ENCODE measurements around the gene SLC22A23.

The SLC22A23 gene

DNA sequence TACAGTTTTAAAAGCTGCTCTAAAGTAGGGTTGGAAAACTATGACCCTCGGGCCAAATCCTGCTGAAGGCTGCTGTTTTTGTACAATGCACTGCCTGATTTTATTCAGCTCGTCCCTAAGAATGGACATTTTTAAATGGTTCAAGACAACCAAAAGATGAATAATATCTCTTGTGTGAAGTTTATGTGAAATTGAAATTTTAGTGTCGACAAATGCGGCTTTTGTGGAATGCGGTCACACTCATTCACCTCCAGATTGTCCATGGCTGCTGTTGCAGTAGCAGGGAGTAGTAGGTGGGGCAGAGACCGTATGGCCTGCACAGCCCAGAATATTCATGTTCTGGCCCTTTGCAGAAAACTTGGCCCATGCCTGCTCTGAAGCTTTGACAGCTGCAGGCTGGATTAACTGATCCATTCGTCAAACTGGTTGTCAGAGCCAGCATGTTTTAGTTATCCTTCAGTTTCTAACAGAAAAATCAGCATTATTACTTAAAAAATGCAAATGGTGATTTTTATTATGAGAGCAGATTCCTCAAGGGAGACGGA is 106.5 kb downstream of the SLC22A23 start:
- no peak for DNase-seq

DNA sequence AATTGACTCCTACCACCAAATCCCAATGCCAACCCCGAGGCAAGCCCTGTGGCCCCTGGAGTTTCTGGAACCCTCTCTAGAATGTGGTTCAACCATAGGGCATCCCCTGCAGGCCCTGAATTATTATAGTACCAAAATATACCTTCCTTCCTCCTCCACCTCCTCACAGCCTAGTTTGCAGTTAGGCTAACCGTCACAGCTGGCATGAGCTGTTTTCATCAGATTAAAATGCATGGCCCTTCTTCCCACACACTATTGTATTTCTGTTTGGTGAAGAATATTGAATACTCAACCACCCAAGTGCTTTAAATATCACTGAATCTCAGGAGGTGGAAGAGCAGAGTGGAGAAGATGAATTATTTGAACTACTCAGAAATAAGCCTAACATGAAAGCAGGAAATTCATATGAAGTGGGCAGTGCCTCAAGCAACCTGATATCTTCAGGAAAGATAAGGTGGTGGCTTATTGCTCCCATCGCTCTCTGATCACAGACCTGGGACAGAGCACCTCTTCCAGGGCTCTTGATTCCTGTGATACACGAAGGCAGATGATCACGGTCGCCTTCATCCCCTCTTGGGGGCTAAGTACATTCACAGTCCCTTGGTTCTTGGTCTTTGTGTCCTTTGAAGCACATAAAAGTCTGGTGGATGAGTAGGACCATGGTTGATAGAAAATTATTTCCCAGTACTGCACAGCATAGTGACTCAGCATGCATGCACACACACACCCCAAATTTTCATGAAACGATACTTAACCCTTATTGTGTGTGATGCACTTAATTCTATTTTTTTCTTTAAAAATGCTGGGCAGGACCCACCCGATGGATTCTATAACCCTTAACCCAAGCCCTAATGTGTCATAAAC is 107.2 kb downstream of the SLC22A23 start:
- no peak for DNase-seq

DNA sequence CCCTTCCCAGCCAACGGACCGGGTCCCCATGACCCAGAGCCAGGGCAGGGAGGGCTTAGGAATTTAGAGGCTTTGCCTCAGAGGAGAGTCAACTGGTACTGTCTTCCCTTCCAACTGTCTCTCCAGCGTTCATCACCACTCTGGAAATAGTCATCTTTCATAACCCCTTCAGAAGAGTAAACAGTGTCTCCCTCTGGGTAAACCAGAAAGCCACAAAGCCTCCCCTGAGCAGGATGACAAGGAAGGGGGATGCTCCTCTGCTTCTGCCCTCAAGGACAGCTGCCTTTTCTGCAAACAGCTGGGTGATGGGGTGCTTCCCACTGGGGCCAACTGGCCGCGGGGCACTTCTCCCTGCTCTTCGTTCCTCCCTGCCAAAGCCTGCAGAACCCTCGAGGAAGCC is 108.0 kb downstream of the SLC22A23 start:
- DNase-seq: no peak

DNA sequence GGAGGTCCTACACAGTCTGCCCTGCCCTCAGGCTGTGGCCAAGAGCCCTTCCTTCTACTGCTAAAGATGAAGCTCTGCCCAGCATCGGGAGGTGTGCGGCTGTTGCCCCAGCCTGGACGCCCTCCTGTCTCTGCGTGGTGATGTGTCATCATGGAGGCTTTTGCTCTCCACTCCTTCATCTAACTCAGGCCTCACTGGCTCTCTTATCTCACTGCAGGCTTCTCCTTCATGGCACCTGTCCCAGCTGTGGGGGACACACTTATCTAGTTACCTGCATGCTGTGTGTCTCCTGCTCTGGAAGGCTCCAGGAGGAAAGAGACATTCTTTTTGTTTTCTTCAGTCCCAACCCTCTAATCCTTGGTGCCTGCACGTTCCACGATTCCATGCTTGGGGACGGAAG is 109.0 kb downstream of the SLC22A23 start:
- no peak for DNase-seq

DNA sequence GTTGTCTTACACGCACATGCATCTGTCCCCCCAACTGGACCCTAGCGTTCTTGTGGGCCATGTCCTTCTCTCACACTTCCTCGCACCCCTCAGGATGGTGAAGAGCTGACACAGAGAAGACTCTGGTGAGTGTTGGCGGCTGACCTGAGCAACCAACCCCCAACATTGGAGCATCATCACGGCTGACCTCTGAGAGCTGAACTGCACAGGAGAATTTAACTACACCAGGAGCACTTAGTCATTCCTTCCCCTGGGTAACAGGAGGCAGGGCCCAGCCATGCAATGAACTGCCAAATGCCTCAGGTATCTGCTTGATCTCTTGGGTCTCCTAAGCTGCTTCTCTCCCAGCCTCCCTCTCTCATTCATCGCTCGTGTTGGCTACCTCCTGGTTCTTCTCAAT is 109.6 kb downstream of the SLC22A23 start:
- DNase-seq: no peak

DNA sequence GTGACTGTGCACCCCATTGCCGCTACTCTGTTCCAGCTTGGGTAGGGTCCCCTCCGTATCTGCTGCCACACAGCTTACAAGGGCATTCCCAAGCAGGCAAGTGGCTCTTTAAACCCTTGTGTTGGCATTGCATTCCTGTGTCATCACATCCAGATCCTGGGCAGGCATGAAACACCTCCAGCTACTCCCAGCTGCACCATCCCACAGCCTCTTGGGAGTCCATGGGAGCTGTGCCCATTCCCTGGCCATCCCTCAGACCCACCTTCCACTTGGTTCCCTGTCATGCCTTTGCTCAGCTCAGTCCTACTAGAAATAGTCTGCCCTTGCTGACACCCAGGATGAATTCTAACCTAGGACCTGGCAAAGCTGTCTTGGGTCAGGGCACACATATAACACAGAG is 110.4 kb downstream of the SLC22A23 start:
- no peak for DNase-seq

DNA sequence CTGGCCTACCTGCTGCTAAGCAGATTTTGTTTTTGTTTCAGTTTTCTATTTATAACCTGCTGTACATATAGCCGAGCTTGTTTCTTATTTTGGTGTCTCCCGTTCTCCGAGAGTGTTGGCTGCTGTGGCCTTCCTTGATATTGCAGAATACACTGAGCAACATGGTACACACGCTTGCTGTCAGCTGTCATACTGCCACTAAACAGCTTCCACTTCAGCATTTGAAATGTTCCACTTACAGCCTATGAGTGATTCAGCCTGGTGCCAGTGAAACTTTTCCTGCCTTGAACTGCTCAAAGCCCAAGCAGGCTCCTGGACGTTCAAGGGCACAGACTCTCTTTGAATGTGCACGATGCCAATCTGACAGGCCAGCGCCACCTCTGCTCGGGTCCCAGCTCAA is 111.0 kb downstream of the SLC22A23 start:
- DNase-seq: no peak

DNA sequence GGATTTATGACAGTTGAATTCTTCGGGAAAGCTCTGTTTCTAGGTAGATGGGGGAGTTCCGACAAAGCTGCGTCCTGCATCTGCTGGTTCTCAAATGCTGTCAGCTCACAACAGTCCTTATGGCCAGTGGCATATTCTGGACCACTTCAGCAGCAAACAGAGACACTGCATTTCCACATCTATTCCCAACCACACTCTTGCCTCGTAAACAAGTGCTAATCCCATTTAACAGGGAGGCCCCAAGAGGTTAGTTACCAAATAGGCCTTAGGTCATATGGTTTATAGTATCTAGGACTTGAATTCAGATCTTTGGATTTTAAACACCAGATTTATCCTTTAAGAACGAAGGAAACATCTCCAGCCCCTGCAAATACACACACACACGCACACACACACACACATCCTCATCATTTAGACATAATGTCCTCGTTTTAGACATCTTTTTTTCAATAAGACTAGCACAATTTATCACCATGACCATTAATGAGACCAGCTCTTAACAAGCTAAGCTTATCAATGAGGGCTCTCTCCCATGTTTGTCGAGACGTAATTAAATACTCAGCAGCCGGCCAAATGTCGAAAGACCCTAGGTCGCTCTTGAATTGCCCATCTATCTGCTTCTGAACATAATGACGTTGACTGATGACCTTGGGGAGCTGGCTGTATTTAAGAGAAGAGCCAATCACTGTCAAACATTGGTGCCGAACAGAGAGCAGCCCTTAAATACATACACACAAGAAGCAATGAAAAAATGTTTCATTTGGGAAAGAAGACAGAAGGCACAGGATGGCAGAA is 113.6 kb downstream of the SLC22A23 start:
- DNase-seq: no peak

DNA sequence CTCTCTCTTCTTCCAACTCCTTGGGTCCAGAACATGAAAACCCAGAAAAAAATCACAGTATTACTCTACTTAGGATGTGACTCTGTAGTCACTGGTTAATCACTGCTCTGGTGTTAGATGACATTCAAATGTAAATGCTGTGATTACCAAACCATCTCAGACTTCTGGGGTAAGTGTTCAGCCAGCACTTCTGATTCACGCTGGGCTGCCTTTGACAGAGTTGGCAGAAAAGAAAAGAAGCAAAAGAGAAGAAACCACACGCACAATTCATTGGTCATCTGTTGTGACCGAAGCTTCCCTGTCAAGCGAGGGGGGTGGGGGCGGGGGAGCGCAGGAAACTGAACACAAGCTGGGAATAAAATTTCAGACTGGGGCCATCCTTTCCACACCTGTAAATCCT is 115.4 kb downstream of the SLC22A23 start:
- peak; percentile 76 for DNase-seq

DNA sequence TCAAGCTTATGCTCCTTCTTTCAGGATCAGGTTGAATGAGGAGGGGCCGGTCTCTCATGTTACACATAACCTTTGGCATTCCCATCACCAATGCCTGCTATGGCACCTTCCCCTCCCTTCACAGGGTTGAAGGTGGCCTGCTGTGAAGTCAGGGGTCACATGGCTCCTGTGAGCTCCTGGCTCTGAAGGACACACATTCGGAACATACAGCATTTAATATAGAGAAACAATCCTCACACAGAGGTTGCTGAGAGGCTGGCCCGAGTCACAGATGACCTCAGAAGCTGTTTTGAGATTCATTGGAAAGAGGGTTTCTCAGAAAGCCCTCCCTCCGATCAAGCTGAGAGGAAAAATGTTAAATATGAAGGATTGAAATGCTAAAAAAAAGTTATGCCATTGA is 116.0 kb downstream of the SLC22A23 start:
- peak; percentile 62 for DNase-seq

DNA sequence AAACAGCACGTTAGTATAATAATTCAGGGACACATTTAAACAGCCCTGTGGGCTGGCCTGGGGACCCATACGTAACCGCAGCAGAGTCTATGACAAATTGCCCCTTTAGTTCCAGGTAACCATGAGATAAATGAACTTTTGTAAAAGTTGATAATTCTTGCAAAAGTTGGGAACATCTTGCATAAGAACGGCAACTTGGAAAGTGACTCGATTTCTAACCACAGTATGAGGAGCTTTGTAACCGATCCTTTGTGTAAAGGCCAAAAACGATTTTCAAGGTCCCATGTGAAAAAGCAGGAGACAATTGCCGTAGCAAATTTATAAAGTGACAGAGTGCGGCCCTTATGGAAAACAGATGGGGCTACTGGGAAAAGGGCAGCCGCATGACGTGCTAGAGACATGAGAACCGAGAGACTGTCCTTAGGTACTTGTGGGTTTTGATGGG is 116.5 kb downstream of the SLC22A23 start:
- peak; percentile 26 for DNase-seq

DNA sequence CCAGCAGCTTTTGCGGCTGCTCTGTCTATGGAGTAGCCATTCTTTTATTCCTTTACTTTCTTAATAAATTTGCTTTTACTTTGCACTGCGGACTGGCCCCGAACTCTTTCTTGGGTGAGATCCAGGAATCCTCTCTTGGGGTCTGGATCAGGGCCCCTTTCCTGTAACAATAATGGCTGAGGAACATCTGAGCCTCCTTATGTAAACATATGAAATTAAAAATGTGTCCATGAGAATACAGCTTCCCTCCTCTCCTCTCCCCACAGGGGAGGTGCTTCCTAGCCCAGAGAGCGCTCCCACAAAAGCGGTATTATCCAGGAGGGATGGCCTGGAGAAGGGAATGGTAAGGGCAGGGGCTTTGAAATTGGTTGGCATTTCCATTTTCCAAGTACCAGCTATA is 117.0 kb downstream of the SLC22A23 start:
- DNase-seq: no peak

DNA sequence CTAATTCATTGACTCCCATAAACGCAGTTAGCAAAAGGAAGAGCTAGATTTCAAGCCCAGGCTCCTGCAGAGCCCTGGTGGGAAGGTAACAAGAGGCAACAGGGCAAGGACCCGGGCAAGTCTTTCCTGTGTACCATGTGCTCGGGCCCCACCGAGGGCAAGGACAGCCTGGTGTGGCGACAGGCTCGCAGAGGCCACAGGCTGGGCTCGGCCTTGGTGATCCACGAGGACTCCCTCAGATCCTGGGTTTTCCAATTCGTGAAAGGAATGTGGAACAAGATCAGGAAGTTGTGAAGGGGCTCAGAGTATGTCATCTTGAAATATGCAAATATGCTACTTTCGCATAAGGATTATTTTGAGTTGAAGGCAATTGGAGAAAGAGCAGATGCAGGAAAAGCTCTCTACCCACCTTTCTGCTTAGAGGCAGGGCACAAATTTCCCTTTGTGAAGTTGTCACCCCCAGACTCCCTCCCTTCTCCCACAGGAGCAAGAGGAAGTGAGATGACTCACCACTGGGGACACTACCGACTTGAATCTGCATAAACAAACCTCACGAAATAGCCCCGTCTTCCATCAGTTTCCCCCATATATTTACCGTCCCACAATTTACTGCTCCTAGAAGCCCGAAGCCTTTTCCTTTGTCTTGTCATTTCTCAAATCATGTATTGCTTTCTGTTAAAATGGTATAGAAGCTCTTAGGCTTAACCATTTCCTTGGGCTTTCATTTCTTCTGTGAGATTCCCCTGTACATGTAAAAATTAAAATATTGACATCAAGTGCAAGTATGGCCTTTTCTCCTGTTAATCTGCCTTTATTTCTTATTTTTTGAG is 119.1 kb downstream of the SLC22A23 start:
- peak; percentile 73 for DNase-seq

DNA sequence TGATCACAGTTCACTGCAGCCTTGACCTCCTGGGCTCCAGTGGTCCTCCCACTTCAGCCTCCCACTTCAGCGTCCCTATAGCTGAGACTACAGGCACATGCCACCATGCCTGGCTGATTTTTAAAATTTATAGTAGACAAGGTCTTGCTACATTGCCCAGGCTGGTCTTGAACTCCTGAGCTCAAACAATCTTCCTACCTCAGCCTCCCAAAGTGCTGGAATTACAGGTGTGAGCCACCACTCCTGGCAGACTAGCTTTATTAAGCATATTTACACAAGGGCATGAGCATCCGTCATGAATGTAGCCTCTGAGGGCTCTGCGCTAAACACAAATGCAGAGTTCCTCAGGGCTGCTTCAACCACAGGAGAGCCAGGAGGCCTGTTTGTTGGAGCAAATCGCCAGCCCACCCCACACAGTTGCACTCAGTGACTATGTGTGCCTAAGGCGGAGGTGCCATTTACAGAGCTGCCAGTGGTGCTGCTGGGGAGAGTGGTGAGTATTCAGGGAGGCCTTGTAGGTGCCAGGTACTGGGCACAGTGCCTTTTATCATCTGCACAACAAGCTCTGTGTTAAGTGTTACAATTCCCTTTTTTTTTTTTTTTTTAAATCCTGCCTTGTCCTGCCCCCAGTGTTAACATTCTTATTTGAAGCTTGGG is 119.9 kb downstream of the SLC22A23 start:
- DNase-seq: no peak

DNA sequence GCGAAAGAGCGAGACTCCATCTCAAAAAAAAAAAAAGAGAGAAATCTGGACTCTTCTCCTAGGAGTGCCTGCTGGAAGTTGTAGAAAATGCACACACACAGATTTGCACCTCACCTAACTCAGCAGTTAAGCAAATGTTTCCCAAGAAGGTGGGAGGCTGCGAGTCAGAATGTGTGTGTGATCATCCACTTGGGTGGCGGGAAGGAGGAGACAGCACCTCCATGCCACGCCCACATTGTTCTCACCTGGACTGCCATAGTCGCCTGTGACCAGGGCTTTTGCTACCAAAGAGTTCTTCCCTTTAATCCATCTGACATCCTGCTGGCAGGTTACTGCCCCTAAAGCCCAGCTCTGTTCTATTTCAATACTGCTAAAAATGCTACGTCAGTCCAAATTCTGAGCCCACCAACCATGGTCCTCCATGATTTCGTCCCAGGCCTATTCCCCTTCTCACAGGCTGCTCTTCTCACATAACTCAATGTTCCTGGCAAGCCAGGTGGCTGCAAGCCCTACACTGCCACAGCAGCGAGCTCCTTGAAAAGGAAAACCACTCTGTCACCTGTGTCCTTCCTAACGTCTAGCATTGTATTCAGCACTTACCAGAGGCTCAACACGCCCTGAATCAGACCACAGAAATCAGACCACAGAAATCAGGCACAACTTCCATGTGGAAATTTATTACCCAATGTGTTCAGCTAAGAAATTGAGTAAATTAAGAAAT is 120.6 kb downstream of the SLC22A23 start:
- no peak for DNase-seq

DNA sequence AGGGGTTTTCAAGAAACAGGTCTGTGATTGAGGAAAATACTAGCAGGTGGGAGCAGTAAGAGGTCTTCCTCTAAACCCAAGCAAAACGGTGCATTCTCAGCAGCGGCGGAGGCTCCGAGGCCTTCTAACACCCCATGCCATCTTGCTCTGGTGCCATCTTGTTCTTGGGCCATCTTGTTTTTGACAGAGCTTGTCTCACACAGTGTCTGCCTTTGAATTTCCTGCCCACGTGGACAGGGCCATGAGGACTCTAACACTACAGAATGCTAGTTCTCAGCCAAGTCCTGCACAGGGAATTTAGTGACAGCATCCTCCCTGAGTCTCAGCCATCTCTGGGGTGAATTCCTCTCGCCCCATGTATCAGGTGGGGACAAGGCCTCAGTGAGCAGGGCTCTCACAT is 121.7 kb downstream of the SLC22A23 start:
- no peak for DNase-seq

DNA sequence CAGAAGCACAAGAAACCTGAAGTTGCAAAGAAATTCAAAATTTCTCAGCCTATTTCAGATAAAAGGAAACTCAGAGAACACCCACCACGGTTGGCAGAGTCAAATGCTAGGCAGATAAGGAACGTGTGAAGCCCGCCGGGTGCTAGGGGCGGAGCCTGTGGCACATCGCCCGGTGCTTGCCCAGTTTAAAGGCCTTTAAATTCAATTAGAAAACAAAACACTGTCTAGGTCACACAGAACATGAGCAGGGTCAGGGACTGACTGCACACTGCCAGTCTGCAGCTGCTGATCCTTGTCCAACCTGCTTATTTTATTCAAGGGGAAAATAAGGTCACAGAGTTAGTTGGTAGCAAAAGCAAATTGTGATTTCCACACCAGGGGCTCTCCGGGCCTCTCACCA is 122.3 kb downstream of the SLC22A23 start:
- DNase-seq: no peak

DNA sequence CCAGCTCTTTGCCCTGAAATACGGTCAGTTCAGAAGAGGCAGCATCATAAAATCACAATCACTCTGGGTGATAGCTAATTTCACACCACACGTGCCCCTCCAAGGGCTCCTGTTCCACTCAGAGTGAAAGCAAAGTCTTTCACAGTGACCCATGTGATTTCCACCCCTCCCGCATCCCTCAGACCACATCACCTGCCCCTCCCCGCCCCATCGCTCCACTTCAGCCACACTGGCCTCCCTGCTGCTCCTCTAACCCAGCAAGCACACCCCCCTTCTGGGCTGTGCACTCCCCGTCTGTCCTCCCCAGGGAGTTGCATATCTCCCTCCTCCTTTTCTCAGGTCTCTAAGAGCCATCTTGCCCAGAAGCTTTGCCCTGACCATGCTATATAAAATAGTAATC is 123.6 kb downstream of the SLC22A23 start:
- no peak for DNase-seq

DNA sequence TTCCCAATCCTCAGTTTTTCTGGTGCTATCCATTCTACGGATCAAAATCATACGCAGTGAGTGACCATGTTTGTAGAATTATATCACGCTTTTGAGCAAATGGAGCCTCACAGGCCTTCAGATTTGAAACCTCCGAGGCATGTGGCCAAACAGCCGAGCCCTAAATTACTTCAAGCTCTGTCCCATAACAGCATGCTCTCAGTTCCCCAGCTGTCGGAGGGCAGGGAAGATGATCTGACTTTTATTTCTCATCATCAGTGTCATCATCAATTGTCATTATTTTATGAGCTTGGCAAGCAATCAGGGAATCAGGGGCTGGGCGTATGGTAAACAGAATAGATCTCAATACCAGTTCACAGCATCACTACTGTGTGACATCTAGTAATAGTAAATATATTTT is 124.9 kb downstream of the SLC22A23 start:
- no peak for DNase-seq

DNA sequence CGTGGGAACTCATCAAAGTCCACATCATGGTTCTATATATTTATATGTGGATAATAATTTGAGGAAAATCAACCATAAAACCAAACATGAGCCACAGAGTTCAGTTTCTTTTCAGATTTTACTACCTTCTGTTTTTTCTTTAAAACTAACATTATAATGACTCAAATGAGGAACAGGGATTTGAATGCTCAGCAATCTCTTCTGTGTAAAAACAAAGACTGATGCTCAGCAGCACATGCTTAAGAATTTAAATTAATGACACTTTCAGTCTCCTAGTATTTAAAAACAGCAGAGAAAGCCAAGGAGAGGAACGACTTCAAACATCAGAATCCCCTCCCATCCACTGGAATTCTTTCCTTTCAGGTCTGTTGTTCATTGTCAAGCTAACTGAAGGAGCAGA is 125.4 kb downstream of the SLC22A23 start:
- no peak for DNase-seq

DNA sequence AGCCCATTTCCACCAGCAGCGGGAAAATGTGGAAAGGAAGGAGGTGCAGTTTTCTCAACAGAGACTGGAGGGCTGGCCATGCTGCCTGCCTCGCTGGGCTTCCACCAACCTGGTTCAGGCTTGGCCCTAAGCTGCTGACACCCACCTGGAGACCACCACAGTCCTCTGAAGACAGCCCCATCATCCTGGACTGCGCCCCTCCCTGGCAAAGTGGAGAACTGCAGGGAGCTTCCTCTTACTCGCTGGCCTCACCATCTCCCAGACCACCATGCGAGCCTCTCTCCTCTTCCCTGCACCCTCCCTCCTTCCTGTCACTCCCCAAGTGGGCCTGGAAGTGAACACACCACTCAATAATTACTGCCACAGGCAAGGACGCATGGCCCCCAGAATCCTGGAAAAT is 126.7 kb downstream of the SLC22A23 start:
- DNase-seq: no peak
